Retinal pigment epithelial cell (primary cell): ENCODE measurements around the gene VEPH1.

Experiments
- DNase-seq: peaks from one replicate; pipeline ENCODE4 v3.0.0-alpha.2; 2010; ENCODE audit warnings: low read depth
- H3K4me3 ChIP-seq: 2 replicates; pipeline ENCODE4 v1.5.1; 2011; ENCODE audit warnings: mild to moderate bottlenecking, low read length, control low read depth, moderate library complexity
- CTCF ChIP-seq: conservative IDR thresholded peaks from 2 replicates; pipeline ENCODE4 v1.5.1; 2011; ENCODE audit warnings: low read depth, low read length, control low read depth, inconsistent platforms

The VEPH1 gene

GRCh38 chr3:157347577-157348303, 155.5 kb downstream of the VEPH1 start:
- peak; percentile 45 for TF ChIP-seq CTCF
- no peak overlapping the region for H3K4me3 ChIP-seq
- no peak for DNase-seq

- H3K4me3 ChIP-seq, result no peak overlapping the region
- DNase-seq, result no peak
- no peak for TF ChIP-seq CTCF
These were observed 166.8 kb downstream of the VEPH1 start for GRCh38 chr3:157336252-157337009.

DNA sequence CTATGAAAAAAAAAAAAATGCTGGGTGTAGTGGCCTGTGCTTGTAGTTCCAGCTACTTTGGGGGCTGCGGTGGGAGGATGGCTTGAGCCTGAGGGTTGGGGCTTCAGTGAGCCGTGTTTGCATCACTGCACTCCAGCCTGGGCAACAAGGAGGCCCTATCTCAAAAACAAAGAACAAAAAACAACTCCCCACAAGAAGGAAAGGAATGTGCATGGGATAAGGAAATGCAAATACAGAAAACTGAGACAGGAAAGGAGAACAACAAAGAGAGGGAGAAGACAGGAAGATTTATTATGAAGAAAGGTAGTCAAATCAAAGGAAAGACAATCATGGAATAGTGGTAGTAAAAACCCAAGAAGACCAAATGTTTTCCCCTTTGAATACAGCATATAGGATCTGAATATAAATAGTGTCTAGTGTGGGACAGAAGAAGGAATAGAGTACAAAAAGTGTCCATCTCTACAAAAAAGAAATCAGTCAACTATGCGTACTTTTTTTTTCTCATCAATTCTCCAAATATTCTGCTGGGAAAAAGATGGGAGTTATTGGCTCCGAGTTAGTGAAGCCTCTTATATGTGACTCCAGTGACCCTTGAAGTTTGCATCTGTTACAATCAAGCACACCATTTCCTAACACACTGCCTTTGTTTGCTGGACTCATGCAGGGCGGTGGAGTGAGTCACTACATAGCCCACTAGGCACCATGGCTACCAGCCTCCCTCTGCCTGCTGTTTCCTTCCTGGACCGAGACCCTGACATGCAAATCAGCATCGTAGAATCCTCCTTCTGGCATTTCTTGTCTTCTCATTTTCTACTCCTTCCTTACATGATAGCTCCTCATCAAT, 167.8 kb downstream of the VEPH1 start:
- H3K4me3 ChIP-seq, result no peak overlapping the region
- peak; percentile 47 for DNase-seq
- no peak for TF ChIP-seq CTCF

GRCh38 chr3:157333551-157333991, 169.6 kb downstream of the VEPH1 start:
- no peak for TF ChIP-seq CTCF
- H3K4me3 ChIP-seq, result no peak overlapping the region
- no peak for DNase-seq

DNA sequence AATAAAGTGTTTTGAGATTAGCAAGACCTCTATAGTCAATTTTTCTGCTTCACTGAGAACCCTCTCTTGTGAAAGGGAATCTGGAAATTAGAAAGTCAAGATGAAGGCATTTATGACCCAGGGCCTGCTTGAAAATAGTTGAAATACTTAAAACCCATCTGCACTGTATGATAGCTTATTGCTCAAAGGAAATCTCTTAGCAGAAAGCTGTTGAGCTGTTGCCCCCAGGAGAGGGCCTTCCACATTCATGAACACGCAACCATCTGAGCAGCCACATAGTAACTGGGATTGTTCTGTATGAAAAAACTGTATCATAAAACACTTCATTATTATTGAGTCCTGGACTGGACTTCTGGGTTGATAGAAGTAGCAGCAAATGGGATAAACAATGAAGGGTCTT, 173.0 kb downstream of the VEPH1 start:
- TF ChIP-seq CTCF, result no peak
- DNase-seq, result no peak
- no peak overlapping the region for H3K4me3 ChIP-seq

- no peak overlapping the region for H3K4me3 ChIP-seq
- no peak for TF ChIP-seq CTCF
- DNase-seq, result no peak
These were observed 173.7 kb downstream of the VEPH1 start for GRCh38 chr3:157329551-157329950.
